ENCODE results near the gene EID2B.

Gene EID2B

DNA sequence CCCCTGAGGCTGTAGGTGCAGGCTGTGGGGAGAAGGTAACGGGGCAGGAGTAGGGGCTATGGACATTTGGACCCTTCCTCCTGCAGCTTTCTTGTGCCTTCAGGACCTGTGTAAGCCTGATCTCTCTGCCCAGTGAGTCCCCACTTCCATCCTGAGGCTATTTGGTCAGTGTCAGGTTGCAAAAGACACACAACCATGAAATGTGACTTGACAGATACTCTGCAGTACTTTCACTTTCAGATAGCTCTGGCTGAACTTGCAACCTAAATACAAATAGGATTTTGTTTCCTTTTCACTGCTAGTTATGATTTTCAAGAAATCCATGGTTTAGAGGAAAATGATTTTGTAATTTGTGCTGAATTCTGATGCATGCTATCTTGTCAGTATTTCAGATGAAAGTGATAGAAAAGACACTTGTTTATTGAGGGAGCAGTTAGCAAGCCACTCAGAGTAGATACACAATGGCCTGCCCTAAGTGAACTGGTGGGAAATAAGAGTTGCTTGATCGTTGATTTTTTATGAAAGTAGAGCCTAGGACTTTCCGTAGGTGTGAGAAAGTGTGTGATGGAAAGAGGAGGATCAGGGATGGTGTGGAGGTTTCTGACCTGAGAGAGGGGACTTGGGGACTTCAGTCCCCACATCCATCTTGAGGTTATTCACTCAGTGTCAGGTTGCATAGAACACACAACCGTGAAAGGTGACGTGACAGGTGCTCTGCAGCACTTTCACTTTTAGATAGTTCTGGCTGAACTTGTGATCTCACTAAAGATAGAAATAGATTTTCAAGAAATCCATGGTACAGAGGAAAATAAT is 25.4 kb upstream of the EID2B start:
- no peak for TF ChIP-seq CTCF (IDR thresholded peaks at IDR 0.05; ENCODE audit: control insufficient read depth, insufficient read depth, low read depth, low read length, missing control alignments)
- no peak for DNase-seq (ENCODE audit: low read depth)
- H3K4me3 ChIP-seq (ENCODE audit: control insufficient read depth, low read depth, low read length): no peak overlapping the region

GRCh38 chr19:39555883-39556282 is 23.2 kb upstream of the EID2B start:
- no peak for TF ChIP-seq CTCF (IDR thresholded peaks at IDR 0.05; ENCODE audit: control insufficient read depth, insufficient read depth, low read depth, low read length, missing control alignments)
- DNase-seq (ENCODE audit: low read depth): no peak
- no peak overlapping the region for H3K4me3 ChIP-seq (ENCODE audit: control insufficient read depth, low read depth, low read length)

DNA sequence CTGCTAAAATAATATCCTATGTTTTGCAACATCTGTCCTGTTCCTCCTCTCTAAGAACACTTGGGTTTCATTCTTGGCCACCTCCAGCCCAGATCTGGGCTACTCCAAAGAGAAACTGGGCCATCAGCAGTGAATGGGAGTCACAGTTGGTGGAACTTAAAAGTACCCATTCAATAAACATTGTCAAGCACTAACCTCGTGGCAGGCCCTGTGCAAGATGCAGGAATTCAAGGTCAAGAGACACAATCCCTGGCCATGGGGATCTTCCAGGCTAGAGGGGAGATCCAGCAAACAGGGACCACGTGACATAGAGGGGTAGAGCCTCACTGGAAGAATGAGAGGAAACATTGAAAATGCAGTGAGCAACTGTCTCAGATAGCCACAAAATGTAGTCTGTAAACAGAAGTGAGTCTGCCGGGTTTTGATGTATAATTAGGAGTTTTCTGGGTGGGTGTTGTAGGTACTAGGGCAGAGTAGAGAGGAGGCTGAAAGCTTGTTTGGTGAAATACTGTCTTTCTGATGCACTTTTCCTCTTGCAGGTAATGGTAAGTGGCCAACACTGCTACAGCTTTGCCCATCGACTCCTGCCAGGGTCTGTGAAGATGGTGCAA is 22.2 kb upstream of the EID2B start:
- no peak for TF ChIP-seq CTCF (IDR thresholded peaks at IDR 0.05; ENCODE audit: control insufficient read depth, insufficient read depth, low read depth, low read length, missing control alignments)
- H3K4me3 ChIP-seq (ENCODE audit: control insufficient read depth, low read depth, low read length): no peak overlapping the region
- DNase-seq (ENCODE audit: low read depth): no peak

DNA sequence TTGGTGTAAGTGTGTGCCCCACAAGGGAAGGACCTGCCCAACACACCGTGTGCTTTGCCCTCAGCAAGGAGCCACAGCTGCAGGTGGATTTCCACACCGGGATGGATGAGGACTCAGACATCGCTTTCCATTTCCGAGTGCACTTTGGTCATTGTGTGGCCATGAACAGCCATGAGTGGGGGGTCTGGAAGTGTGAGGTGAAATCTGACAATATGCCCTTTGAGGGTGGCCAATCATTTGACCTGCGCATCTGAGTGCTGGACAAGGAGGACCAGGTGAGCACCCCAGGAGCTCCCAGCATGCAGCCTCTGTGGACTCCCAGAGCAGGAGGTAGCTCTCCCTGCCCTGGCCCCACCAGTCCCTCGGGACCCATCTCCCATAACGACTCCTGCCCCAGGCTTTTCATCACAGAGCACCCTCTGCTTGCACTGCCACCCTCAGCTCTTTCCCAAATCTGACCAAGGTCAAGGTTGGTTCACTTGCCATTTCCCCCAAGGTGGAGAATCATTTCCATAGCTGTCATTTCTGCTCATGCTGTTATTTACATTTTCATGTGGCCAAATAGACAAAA is 20.5 kb upstream of the EID2B start:
- DNase-seq (ENCODE audit: low read depth): no peak
- no peak overlapping the region for H3K4me3 ChIP-seq (ENCODE audit: control insufficient read depth, low read depth, low read length)
- no peak for TF ChIP-seq CTCF (IDR thresholded peaks at IDR 0.05; ENCODE audit: control insufficient read depth, insufficient read depth, low read depth, low read length, missing control alignments)

GRCh38 chr19:39550197-39550596 is 17.5 kb upstream of the EID2B start:
- TF ChIP-seq CTCF (IDR thresholded peaks at IDR 0.05; ENCODE audit: control insufficient read depth, insufficient read depth, low read depth, low read length, missing control alignments): no peak
- no peak for DNase-seq (ENCODE audit: low read depth)
- H3K4me3 ChIP-seq (ENCODE audit: control insufficient read depth, low read depth, low read length): no peak overlapping the region

- no peak for TF ChIP-seq CTCF (IDR thresholded peaks at IDR 0.05; ENCODE audit: control insufficient read depth, insufficient read depth, low read depth, low read length, missing control alignments)
- DNase-seq (ENCODE audit: low read depth): no peak
- H3K4me3 ChIP-seq (ENCODE audit: control insufficient read depth, low read depth, low read length): no peak overlapping the region
Observed at GRCh38 chr19:39546599-39546998, 13.9 kb upstream of the EID2B start.
